HUDEP-2 (cell line): ENCODE data around the gene MAN2B2.
"Not testable (repeated sequence)": the region's sequence is repeated elsewhere in the genome, so short reads cannot be mapped to it uniquely, and the experiment has no call there.

Experiments
- DNase-seq, 76 experiments: peaks; one replicate each; lab custom pipeline; 2025; ENCODE audit not compliant: unreplicated experiment in 76 of 76; lab: John Stamatoyannopoulos, UW

Gene MAN2B2

GRCh38 chr4:6612961-6613675, 38.1 kb downstream of the MAN2B2 start:
- DNase-seq, result no peak

- DNase-seq, result no peak
Observed at GRCh38 chr4:6613676-6614651, 39.0 kb downstream of the MAN2B2 start.

DNA sequence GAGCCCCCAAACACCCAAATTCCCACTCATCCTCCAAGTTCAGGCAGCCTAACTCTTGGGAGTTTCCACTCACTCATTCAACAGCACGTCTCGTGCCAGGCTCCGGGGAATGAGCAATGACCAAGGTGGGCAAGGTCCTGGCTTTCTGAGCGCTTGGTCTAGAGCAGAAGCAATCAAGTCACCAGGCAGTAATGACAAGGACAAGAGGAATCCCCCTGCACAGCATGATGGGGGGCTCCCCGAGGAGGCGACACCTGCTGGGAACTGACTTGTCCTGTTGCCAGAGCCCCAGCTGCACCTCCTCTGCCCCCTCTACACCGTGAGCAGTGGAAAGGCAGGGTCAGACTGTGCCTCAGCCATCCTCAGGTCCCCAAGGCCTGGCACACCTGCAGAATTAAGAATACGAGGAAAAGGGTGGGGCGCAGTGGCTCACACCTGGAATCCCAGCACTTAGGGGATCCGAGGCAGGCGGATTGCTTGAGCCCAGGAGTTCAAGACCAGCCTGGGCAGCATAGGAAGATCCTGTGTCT, 39.8 kb downstream of the MAN2B2 start:
- DNase-seq, result no peak

DNA sequence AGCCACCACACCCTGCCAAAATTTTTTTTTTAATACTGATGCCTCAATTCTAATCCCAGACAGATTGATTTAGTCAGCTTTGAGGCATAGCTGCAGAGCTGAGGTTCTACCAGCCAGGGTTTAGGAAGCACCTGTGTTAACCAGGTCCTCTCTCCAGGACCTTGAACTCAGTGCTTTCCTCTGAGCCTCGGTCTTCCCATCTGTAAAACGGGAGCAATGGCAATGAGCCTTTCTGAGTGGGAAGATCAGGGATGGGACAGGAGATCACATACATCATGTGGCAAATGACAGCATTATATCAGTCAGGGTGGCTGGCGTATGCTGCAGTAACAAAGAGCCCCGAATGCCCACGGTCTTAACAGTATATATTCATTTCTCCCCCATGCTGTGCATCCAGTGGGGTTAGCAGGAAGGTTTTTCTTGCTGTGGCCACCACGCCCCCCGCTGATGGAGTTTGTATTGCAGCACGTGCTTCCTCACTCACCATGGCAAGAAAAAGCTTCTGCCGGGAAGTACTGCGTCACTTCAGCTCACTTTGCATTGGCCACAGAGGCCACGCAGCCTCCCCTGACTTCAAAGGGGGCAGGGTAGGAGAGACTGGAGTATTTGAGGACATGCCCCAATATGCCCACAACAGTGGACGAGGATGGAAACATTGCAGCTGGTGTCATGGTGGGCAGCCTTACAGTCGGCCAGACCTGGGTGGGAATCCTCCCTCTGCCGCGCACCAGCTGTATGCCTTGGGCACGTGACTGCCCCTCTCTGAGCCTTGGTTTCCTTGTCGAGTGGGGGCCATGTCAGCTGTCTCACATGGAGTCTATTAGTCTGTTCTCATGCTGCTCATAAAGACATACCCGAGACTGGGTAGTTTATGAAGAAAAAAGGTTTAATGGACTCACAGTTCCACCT, 41.4 kb downstream of the MAN2B2 start:
- no peak for DNase-seq

GRCh38 chr4:6617246-6617645, 42.3 kb downstream of the MAN2B2 start:
- no peak for DNase-seq

DNA sequence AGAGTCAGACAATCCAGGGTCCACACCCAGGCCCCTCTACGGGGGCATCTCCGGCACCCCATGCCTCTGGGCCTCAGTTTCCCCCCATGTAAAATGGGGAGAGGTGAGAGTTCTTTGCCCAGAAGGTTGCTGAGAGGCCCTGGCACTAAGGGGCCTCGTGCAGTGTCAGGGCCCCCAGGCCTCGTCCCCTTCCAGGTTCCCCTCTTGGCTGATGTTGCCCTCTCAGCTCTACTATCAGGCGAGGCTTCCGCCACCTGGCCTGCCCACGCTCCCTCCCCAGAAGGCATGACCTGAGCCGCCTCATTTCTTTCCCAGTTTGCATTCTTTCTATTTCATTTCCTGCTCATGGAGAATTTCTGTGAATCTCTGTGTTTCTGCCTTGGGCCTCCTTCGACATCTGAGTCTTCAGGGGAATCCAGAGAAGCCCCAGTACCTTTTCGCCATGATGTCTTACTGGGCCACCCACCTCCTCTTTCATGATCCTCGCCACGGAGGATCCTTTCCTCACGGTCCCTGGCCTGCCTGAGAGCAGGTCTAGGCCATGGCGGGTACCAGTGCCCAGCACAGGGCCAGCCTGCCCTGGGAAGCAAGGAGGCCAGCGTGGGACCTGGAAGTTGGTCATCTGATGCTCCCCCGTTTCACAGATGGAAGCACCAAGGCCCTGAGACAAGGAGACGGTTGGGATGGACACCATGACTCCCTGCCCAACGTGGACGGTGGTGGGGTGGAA, 43.6 kb downstream of the MAN2B2 start:
- DNase-seq, result no peak

- DNase-seq, result no peak
Observed at GRCh38 chr4:6619116-6619465, 44.1 kb downstream of the MAN2B2 start.

DNA sequence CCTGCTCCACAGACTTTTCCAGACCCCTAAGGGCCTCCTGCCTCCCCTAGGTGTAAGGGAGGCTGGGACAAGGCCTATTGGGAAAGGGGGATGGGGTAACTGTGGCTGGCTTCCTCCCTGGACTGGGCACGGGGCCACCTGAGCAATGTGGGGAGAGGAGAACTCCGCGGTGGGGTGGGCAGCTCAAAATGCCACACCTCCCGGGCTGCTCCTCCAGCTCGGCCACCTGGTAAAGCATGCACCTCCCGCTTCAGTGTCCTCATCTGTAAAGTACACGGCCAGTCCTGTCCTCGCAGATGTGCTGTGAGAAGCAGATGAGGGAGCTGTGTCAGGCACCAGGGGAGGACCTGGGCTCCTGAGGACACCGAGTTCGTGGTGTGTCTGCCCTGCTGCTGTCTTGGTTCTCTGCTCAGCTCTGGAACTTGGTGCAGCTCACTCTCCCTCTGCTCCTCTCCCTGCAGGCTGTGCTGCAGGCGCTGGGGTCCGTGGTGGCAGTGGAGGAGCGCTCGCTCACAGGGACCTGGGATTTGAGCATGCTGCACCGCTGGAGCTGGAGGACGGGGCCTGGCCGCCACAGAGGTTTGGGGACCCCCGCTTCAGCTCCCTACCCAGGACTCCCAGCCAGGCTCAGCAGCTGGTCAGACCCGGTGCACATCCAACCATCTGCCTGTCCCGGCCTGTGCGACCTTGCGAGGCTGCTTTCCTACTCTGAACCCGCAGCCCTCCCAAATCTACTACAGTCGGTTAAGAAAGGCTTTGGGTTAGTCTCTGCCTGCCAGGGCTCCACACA, 44.7 kb downstream of the MAN2B2 start:
- no peak for DNase-seq

DNA sequence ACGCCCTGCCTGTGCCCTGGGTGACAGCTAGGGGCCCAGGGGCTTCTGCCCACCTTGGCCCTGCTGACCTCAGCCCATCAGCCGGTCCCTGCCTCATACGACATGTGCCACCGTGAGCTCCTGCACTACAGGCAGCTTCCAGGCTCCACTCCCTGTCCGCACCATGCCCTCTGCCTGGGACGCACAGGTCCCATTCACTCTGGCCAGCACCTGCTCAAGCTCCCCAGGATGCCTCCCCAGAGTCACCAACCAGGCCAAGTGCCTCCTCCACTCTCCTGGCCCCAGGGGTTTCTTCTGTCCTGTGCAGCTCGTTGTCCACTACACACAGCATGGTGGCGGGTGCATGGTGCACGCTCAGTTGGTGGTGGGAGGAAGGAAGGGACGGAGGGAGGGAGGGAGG, 45.3 kb downstream of the MAN2B2 start:
- DNase-seq, result no peak

DNA sequence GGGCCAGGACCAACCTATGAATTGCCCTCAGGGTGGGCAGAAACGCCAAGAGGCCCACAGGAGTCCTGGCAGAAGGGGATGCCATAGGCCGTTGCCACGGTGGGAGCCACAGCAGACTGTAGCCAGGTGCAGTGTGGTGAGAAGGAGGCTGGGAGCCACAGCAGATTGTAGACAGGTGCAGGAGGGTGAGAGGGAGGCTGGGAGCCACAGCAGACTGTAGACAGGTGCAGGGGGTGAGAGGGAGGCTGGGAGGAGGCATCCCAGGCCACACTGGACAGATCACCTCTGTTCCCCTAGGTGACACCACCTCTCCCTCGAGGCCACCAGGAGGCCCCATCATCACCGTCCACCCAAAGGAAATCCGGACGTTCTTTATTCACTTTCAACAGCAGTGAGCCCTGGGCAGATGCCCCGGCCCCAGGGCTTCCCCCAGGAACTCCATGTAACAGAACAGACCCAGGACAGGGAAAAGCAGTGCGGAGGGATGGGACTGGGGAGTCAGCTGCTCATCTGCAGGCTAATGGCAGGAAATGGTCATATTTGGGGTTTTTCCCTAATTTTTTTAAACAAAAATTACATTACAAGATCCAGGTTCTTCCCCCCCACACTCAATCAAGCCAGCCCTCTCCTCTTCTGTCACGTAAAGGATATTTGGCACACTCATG, 46.0 kb downstream of the MAN2B2 start:
- no peak for DNase-seq

- DNase-seq, result no peak
Observed at GRCh38 chr4:6621556-6621927, 46.6 kb downstream of the MAN2B2 start.

- no peak for DNase-seq
Observed at GRCh38 chr4:6622744-6623143, 47.8 kb downstream of the MAN2B2 start.

DNA sequence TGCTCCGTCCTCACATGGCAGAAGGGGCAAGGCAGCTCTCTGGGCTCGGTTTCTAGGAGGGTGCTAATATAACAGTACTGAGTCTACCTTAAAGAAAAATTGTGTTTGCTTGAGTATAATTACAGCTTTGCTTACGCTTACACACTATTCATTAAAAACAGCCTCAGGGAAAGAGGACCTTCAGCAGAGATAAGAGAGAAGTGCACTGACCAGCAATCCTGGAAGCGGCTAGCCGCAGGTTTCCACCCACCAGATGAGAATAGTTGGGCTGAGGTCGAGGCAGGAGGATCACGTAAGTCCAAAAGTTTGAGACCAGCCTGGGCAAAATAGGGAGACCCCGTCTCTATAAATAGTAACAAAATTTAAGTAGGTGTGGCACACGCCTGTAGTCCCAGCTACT, 50.3 kb downstream of the MAN2B2 start:
- no peak for DNase-seq

- DNase-seq, result no peak
Observed at GRCh38 chr4:6626066-6626465, 51.1 kb downstream of the MAN2B2 start.

GRCh38 chr4:6627832-6628231, 52.8 kb downstream of the MAN2B2 start:
- no peak for DNase-seq

GRCh38 chr4:6628484-6628883, 53.5 kb downstream of the MAN2B2 start:
- DNase-seq, result not testable (repeated sequence)

DNA sequence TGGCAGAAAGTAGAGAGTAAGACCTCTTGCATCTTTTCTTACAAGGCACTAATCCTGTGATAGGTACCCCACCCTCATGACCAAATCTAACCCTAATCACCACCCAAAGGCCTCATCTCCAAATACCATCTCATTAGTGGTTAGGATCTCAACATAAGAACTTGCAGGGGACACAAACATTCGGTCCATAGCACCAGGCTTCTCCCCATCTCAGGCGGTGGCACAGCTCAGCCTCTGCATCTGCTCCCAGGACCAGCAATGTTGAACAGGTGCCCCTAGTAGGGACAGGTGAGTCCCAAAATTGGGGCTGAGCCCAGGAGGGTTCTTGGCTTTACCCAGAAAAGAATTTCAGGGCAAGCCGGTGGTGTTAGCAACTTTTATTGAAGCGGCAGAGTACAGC, 57.1 kb downstream of the MAN2B2 start:
- no peak for DNase-seq

DNA sequence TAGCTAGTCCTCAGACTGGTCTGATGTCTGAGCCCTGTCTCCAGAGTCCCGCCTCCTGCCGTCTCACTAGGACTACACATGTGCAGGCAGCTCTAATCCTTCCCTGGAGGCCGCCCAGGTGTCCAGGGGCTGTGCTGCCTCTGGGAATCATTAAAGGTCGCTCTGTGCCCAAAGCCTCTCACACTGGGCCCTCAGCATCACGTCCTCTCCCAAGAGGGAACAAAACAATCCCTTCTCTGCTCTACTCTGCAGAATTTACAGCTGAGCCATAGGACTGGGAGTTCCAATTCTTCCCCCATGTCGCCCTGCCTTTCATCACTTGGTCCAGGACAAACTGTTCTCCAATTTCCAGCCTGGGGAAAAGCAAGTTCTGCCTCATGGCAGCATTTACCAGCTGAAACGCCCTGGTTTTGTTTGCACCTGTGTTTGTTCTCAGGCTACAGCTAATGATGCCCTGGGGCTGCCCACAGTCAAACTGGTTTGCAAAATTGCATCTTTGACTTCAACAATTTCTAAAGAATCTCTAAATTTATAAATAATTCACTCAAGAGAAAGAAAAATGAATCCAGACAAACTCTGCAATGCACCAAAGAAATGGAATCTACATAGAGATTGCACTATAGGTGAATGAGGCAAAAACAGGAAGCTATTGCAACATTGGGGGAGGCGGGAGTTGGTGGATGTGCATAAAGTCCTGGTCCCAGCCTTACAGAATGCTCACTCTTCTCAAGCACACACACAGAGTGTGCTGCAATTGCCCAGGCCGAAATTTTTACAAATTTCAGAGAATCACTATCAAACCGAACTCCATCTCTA, 58.3 kb downstream of the MAN2B2 start:
- no peak for DNase-seq
